ENCODE measurements around the gene IRAK1BP1. TPM values are rescaled to one million over a fixed set of nuclear protein-coding genes. Genes with fewer than 3 reads are reported as not detected.
"Not testable (repeated sequence)": the region's sequence is repeated elsewhere in the genome, so short reads cannot be mapped to it uniquely, and the experiment has no call there.

The IRAK1BP1 gene
- total RNA-seq, 1 experiment from 2014 or later: 4.3 TPM

- Histone ChIP-seq H3K9me2 (ENCODE audit: insufficient read depth) (no peaks in the 10 kb centered on the region), H3K36me3 (ENCODE audit: low read depth) (no peaks in the 10 kb centered on the region), H3F3A (ENCODE audit: insufficient read depth, low read depth) (no peaks in the 10 kb centered on the region), H2AFZ (no peak overlapping the region), H3K4me3 (no peak overlapping the region), H3K79me2 (ENCODE audit: low read depth) (no peaks in the 10 kb centered on the region), H3K4me1 (replicated peaks; ENCODE audit: insufficient read depth) (no peaks in the 10 kb centered on the region), H3K9me3 (ENCODE audit: insufficient read depth, low read depth) (no peaks in the 10 kb centered on the region), H3K4me2 (no peak overlapping the region), H3K27ac (no peak overlapping the region), H3K27me3 (ENCODE audit: insufficient read depth, low read depth) (no peaks in the 10 kb centered on the region), H4K20me1 (ENCODE audit: insufficient read depth) (no peaks in the 10 kb centered on the region)
- ChIA-PET CTCF (no interaction called here), POLR2A (ENCODE audit: unreplicated experiment) (no interaction called here)
- no peak for DNase-seq
- no peak for TF ChIP-seq EZH2 (IDR thresholded peaks at IDR 0.05; ENCODE audit: low read depth)
- no TSS peak for BruUV-seq (replicated peaks)
- intact Hi-C loops (cut with micrococcal nuclease; ENCODE audit: unreplicated experiment): no loop called here
These were observed 16.7 kb upstream of the IRAK1BP1 start for GRCh38 chr6:78850621-78851020.

GRCh38 chr6:78851156-78851555 lies 16.2 kb upstream of the IRAK1BP1 start:
- no peak overlapping the region for H3K4me2 ChIP-seq
- no peak overlapping the region for H2AFZ ChIP-seq
- H3K4me3 ChIP-seq: no peak overlapping the region
- TF ChIP-seq EZH2 (IDR thresholded peaks at IDR 0.05; ENCODE audit: low read depth) (no peak), CTCF (conservative IDR thresholded peaks at IDR 0.05) (no peak)
- H3K4me1 ChIP-seq (replicated peaks; ENCODE audit: insufficient read depth): no peaks in the 10 kb centered on the region
- H3K36me3 ChIP-seq (ENCODE audit: low read depth): no peaks in the 10 kb centered on the region
- ChIA-PET POLR2A (ENCODE audit: unreplicated experiment) (no interaction called here), CTCF (no interaction called here)
- no peaks in the 10 kb centered on the region for H3K9me2 ChIP-seq (ENCODE audit: insufficient read depth)
- no peak overlapping the region for H3K27ac ChIP-seq
- H3K9me3 ChIP-seq (ENCODE audit: insufficient read depth, low read depth): no peaks in the 10 kb centered on the region
- no peaks in the 10 kb centered on the region for H3K79me2 ChIP-seq (ENCODE audit: low read depth)
- DNase-seq: no peak
- intact Hi-C loops (cut with micrococcal nuclease; ENCODE audit: unreplicated experiment): no loop called here
- no peaks in the 10 kb centered on the region for H4K20me1 ChIP-seq (ENCODE audit: insufficient read depth)
- H3F3A ChIP-seq (ENCODE audit: insufficient read depth, low read depth): no peaks in the 10 kb centered on the region
- H3K27me3 ChIP-seq (ENCODE audit: insufficient read depth, low read depth): no peaks in the 10 kb centered on the region
- no TSS peak for BruUV-seq (replicated peaks)

- no peaks in the 10 kb centered on the region for H3K79me2 ChIP-seq (ENCODE audit: low read depth)
- CTCF ChIA-PET: no interaction called here
- H3K9me3 ChIP-seq (ENCODE audit: insufficient read depth, low read depth): no peaks in the 10 kb centered on the region
- TF ChIP-seq EZH2 (IDR thresholded peaks at IDR 0.05; ENCODE audit: low read depth) (no peak), CTCF (conservative IDR thresholded peaks at IDR 0.05) (no peak)
- no peak overlapping the region for H3K4me2 ChIP-seq
- no peaks in the 10 kb centered on the region for H3K4me1 ChIP-seq (replicated peaks; ENCODE audit: insufficient read depth)
- H3K36me3 ChIP-seq (ENCODE audit: low read depth): no peaks in the 10 kb centered on the region
- no peaks in the 10 kb centered on the region for H3F3A ChIP-seq (ENCODE audit: insufficient read depth, low read depth)
- BruUV-seq (replicated peaks): no TSS peak
- H3K27me3 ChIP-seq (ENCODE audit: insufficient read depth, low read depth): no peaks in the 10 kb centered on the region
- no peak overlapping the region for H3K27ac ChIP-seq
- no peak overlapping the region for H2AFZ ChIP-seq
- POLR2A ChIA-PET (ENCODE audit: unreplicated experiment): interaction anchor here (0.7 kb wide), 1 partner anchor 354 kb away, joined by 5 read pairs; no protein-coding TSS in a partner anchor
- intact Hi-C loops (cut with micrococcal nuclease; ENCODE audit: unreplicated experiment): no loop called here
- H3K4me3 ChIP-seq: no peak overlapping the region
- H4K20me1 ChIP-seq (ENCODE audit: insufficient read depth): no peaks in the 10 kb centered on the region
- DNase-seq: no peak
- H3K9me2 ChIP-seq (ENCODE audit: insufficient read depth): no peaks in the 10 kb centered on the region
These were observed 12.8 kb upstream of the IRAK1BP1 start for GRCh38 chr6:78854546-78854945.

- H2AFZ ChIP-seq; H3K4me2 ChIP-seq; intact Hi-C loops (cut with micrococcal nuclease; ENCODE audit: unreplicated experiment); H3F3A ChIP-seq (ENCODE audit: insufficient read depth, low read depth); H3K36me3 ChIP-seq (ENCODE audit: low read depth); H3K27me3 ChIP-seq (ENCODE audit: insufficient read depth, low read depth); BruUV-seq (replicated peaks); POLR2A ChIA-PET (ENCODE audit: unreplicated experiment); H4K20me1 ChIP-seq (ENCODE audit: insufficient read depth); H3K4me1 ChIP-seq (replicated peaks; ENCODE audit: insufficient read depth); H3K4me3 ChIP-seq; H3K79me2 ChIP-seq (ENCODE audit: low read depth); H3K9me2 ChIP-seq (ENCODE audit: insufficient read depth); H3K27ac ChIP-seq; DNase-seq; CTCF ChIA-PET; H3K9me3 ChIP-seq (ENCODE audit: insufficient read depth, low read depth): not testable (repeated sequence)
These were observed 8.9 kb upstream of the IRAK1BP1 start for GRCh38 chr6:78858339-78858938.

Data from PC-9 (cell line).